ENCODE measurements around the gene ZNF571.

GRCh38 chr19:37564624-37565369, 29.8 kb downstream of the ZNF571 start:
- TF ChIP-seq, protein P1, sequence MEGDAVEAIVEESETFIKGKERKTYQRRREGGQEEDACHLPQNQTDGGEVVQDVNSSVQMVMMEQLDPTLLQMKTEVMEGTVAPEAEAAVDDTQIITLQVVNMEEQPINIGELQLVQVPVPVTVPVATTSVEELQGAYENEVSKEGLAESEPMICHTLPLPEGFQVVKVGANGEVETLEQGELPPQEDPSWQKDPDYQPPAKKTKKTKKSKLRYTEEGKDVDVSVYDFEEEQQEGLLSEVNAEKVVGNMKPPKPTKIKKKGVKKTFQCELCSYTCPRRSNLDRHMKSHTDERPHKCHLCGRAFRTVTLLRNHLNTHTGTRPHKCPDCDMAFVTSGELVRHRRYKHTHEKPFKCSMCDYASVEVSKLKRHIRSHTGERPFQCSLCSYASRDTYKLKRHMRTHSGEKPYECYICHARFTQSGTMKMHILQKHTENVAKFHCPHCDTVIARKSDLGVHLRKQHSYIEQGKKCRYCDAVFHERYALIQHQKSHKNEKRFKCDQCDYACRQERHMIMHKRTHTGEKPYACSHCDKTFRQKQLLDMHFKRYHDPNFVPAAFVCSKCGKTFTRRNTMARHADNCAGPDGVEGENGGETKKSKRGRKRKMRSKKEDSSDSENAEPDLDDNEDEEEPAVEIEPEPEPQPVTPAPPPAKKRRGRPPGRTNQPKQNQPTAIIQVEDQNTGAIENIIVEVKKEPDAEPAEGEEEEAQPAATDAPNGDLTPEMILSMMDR (conservative IDR thresholded peaks at IDR 0.05), result no peak
- no peak for TF ChIP-seq ZFX (IDR thresholded peaks at IDR 0.05)
